Measurements from ENCODE around the gene TAGAP.

DNA sequence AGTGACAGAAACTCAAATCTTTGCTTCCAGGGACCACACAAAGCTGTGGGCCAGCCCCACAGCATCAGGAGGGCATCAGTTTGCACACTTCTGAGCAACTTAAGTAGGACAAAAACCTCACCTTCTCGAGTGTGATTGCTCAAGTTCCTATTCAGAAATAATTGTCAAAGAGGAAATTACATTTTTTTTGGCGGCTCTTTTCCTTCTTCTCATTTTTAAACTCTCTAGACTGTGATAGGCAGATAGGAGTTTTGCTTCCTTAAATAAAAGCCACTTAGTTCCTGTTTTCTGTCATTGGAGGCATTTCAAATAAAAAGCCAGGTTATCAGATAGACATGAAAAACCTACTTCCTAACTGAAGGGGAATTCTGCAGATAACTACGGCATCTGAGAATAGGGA is 11.2 kb upstream of the TAGAP start:
- TF ChIP-seq, protein P1, sequence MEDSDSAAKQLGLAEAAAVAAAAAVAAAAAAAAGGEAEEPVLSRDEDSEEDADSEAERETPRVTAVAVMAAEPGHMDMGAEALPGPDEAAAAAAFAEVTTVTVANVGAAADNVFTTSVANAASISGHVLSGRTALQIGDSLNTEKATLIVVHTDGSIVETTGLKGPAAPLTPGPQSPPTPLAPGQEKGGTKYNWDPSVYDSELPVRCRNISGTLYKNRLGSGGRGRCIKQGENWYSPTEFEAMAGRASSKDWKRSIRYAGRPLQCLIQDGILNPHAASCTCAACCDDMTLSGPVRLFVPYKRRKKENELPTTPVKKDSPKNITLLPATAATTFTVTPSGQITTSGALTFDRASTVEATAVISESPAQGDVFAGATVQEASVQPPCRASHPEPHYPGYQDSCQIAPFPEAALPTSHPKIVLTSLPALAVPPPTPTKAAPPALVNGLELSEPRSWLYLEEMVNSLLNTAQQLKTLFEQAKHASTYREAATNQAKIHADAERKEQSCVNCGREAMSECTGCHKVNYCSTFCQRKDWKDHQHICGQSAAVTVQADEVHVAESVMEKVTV (CRISPR knock-in tag; IDR thresholded peaks at IDR 0.05): no peak
- TF ChIP-seq, protein P2, sequence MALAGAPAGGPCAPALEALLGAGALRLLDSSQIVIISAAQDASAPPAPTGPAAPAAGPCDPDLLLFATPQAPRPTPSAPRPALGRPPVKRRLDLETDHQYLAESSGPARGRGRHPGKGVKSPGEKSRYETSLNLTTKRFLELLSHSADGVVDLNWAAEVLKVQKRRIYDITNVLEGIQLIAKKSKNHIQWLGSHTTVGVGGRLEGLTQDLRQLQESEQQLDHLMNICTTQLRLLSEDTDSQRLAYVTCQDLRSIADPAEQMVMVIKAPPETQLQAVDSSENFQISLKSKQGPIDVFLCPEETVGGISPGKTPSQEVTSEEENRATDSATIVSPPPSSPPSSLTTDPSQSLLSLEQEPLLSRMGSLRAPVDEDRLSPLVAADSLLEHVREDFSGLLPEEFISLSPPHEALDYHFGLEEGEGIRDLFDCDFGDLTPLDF (CRISPR knock-in tag; IDR thresholded peaks at IDR 0.05): no peak
- TF ChIP-seq POLR2A (conservative IDR thresholded peaks at IDR 0.05): no peak
- TF ChIP-seq SUPT5H (IDR thresholded peaks at IDR 0.05): no peak
- TF ChIP-seq, protein P3, sequence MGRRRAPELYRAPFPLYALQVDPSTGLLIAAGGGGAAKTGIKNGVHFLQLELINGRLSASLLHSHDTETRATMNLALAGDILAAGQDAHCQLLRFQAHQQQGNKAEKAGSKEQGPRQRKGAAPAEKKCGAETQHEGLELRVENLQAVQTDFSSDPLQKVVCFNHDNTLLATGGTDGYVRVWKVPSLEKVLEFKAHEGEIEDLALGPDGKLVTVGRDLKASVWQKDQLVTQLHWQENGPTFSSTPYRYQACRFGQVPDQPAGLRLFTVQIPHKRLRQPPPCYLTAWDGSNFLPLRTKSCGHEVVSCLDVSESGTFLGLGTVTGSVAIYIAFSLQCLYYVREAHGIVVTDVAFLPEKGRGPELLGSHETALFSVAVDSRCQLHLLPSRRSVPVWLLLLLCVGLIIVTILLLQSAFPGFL (CRISPR knock-in tag; IDR thresholded peaks at IDR 0.05): no peak
- TF ChIP-seq, protein P4, sequence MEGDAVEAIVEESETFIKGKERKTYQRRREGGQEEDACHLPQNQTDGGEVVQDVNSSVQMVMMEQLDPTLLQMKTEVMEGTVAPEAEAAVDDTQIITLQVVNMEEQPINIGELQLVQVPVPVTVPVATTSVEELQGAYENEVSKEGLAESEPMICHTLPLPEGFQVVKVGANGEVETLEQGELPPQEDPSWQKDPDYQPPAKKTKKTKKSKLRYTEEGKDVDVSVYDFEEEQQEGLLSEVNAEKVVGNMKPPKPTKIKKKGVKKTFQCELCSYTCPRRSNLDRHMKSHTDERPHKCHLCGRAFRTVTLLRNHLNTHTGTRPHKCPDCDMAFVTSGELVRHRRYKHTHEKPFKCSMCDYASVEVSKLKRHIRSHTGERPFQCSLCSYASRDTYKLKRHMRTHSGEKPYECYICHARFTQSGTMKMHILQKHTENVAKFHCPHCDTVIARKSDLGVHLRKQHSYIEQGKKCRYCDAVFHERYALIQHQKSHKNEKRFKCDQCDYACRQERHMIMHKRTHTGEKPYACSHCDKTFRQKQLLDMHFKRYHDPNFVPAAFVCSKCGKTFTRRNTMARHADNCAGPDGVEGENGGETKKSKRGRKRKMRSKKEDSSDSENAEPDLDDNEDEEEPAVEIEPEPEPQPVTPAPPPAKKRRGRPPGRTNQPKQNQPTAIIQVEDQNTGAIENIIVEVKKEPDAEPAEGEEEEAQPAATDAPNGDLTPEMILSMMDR (IDR thresholded peaks at IDR 0.05 in 2 of 3, conservative IDR thresholded peaks at IDR 0.05 in 1 of 3; ENCODE audit: insufficient read depth in 2 of 3, low read depth in 1 of 3, low read length in 3 of 3): no peak
